ENCODE data around the gene MAP2.
A peak's percentile ranks its signal among the peaks of the same experiment; 100 is the strongest.

The MAP2 gene

GRCh38 chr2:209425471-209426071 is 1.7 kb downstream of the MAP2 start:
- H3K4me3 ChIP-seq (ENCODE audit: low read depth, low read length), result no peak overlapping the region
- DNase-seq (ENCODE audit: low read depth), result peak; percentile 41
- TF ChIP-seq MYC (IDR thresholded peaks at IDR 0.05; ENCODE audit: low read depth, low read length), result no peak
- TF ChIP-seq MAX (IDR thresholded peaks at IDR 0.05; ENCODE audit: low read depth, low read length), result no peak
- peak; percentile 43 for TF ChIP-seq CTCF (IDR thresholded peaks at IDR 0.05; ENCODE audit: low read depth, low read length)
- no peak for TF ChIP-seq POLR2A (IDR thresholded peaks at IDR 0.05; ENCODE audit: extremely low read depth, insufficient read length)

- no peak for DNase-seq (ENCODE audit: low read depth)
- TF ChIP-seq MYC (IDR thresholded peaks at IDR 0.05; ENCODE audit: low read depth, low read length), result no peak
- no peak for TF ChIP-seq POLR2A (IDR thresholded peaks at IDR 0.05; ENCODE audit: extremely low read depth, insufficient read length)
- no peak for TF ChIP-seq MAX (IDR thresholded peaks at IDR 0.05; ENCODE audit: low read depth, low read length)
- TF ChIP-seq CTCF (IDR thresholded peaks at IDR 0.05; ENCODE audit: low read depth, low read length), result no peak
- H3K4me3 ChIP-seq (ENCODE audit: low read depth, low read length), result no peak overlapping the region
Measured at GRCh38 chr2:209426432-209426831, 2.6 kb downstream of the MAP2 start.

- TF ChIP-seq MAX (IDR thresholded peaks at IDR 0.05; ENCODE audit: low read depth, low read length) (no peak), CTCF (IDR thresholded peaks at IDR 0.05; ENCODE audit: low read depth, low read length) (no peak), POLR2A (IDR thresholded peaks at IDR 0.05; ENCODE audit: extremely low read depth, insufficient read length) (no peak), MYC (IDR thresholded peaks at IDR 0.05; ENCODE audit: low read depth, low read length) (no peak)
- no peak for DNase-seq (ENCODE audit: low read depth)
- no peak overlapping the region for H3K4me3 ChIP-seq (ENCODE audit: low read depth, low read length)
Measured at GRCh38 chr2:209431701-209432100, 7.9 kb downstream of the MAP2 start.

GRCh38 chr2:209441541-209441940 is 17.7 kb downstream of the MAP2 start:
- TF ChIP-seq CTCF (IDR thresholded peaks at IDR 0.05; ENCODE audit: low read depth, low read length) (no peak), POLR2A (IDR thresholded peaks at IDR 0.05; ENCODE audit: extremely low read depth, insufficient read length) (no peak), MYC (IDR thresholded peaks at IDR 0.05; ENCODE audit: low read depth, low read length) (no peak), MAX (IDR thresholded peaks at IDR 0.05; ENCODE audit: low read depth, low read length) (no peak)
- no peak for DNase-seq (ENCODE audit: low read depth)
- H3K4me3 ChIP-seq (ENCODE audit: low read depth, low read length), result no peak overlapping the region

GRCh38 chr2:209442939-209443338 is 19.1 kb downstream of the MAP2 start:
- TF ChIP-seq MAX (IDR thresholded peaks at IDR 0.05; ENCODE audit: low read depth, low read length) (no peak), MYC (IDR thresholded peaks at IDR 0.05; ENCODE audit: low read depth, low read length) (no peak), POLR2A (IDR thresholded peaks at IDR 0.05; ENCODE audit: extremely low read depth, insufficient read length) (no peak), CTCF (IDR thresholded peaks at IDR 0.05; ENCODE audit: low read depth, low read length) (no peak)
- H3K4me3 ChIP-seq (ENCODE audit: low read depth, low read length), result no peak overlapping the region
- DNase-seq (ENCODE audit: low read depth), result no peak
